H9 (cell line): ENCODE measurements around the gene PNLDC1. TPM values are rescaled to one million over a fixed set of nuclear protein-coding genes. Genes with fewer than 3 reads are reported as not detected.

Experiments used
- DNase-seq: peaks from one replicate; pipeline ENCODE4 v3.0.0-alpha.2; 2017
- H2AFZ ChIP-seq: one replicate; pipeline ENCODE4 v1.6.1; 2013; ENCODE audit warnings: mild to moderate bottlenecking, low read length, control low read depth, moderate library complexity
- H2AK5ac ChIP-seq: 2 replicates; pipeline ENCODE4 v1.6.1; 2013; ENCODE audit warnings: low read length, control low read depth, mixed read lengths; ENCODE audit not compliant: insufficient read length
- H2BK120ac ChIP-seq: one replicate; pipeline ENCODE4 v1.6.1; 2013; ENCODE audit warnings: low read depth, mild to moderate bottlenecking, low read length, control low read depth, inconsistent platforms; ENCODE audit not compliant: poor library complexity, severe bottlenecking
- H2BK12ac ChIP-seq: 2 replicates; pipeline ENCODE4 v1.6.1; 2013; ENCODE audit warnings: low read length, control low read depth, mixed read lengths, low read depth; ENCODE audit not compliant: insufficient read length
- H2BK15ac ChIP-seq: 2 replicates; pipeline ENCODE4 v1.6.1; 2013; ENCODE audit warnings: low read depth, low read length, control low read depth
- H2BK20ac ChIP-seq: one replicate; pipeline ENCODE4 v1.6.1; 2013; ENCODE audit warnings: low read depth, mild to moderate bottlenecking, low read length, control low read depth, inconsistent platforms; ENCODE audit not compliant: poor library complexity, severe bottlenecking
- H2BK5ac ChIP-seq: 2 replicates; pipeline ENCODE4 v1.6.1; 2013; ENCODE audit warnings: low read length, control low read depth, mixed read lengths; ENCODE audit not compliant: insufficient read length
- H3K14ac ChIP-seq: 2 replicates; pipeline ENCODE4 v1.6.1; 2013; ENCODE audit warnings: low read length, control low read depth; ENCODE audit not compliant: insufficient read depth
- H3K18ac ChIP-seq: 2 replicates; pipeline ENCODE4 v1.6.1; 2013; ENCODE audit warnings: low read depth, mild to moderate bottlenecking, mixed read lengths, low read length, control low read depth; ENCODE audit not compliant: insufficient read length
- H3K23ac ChIP-seq: 2 replicates; pipeline ENCODE4 v1.6.1; 2013; ENCODE audit warnings: low read length, control low read depth, mixed read lengths, low read depth; ENCODE audit not compliant: insufficient read length
- H3K23me2 ChIP-seq: 2 replicates; pipeline ENCODE4 v1.6.1; 2013; ENCODE audit warnings: low read depth, mild to moderate bottlenecking, mixed read lengths, low read length, control low read depth; ENCODE audit not compliant: insufficient read length, poor library complexity, severe bottlenecking
- H3K27ac ChIP-seq: 2 replicates; pipeline ENCODE4 v1.5.1; 2013; ENCODE audit warnings: low read length, control low read depth, mixed read lengths, low read depth; ENCODE audit not compliant: insufficient read length
- H3K27me3 ChIP-seq: 2 replicates; pipeline ENCODE4 v1.6.1; 2013; ENCODE audit warnings: low read length, control low read depth, inconsistent platforms; ENCODE audit not compliant: insufficient read depth
- H3K4ac ChIP-seq: 2 replicates; pipeline ENCODE4 v1.6.1; 2013; ENCODE audit warnings: low read depth, mild to moderate bottlenecking, control low read depth, inconsistent platforms, low read length, moderate library complexity
- H3K4me1 ChIP-seq: 2 replicates; pipeline ENCODE4 v1.6.1; 2013; ENCODE audit warnings: low read length, control low read depth, inconsistent platforms; ENCODE audit not compliant: insufficient read depth
- H3K4me2 ChIP-seq: 2 replicates; pipeline ENCODE4 v1.6.1; 2013; ENCODE audit warnings: low read length, control low read depth, mixed read lengths; ENCODE audit not compliant: insufficient read length, insufficient read depth
- H3K56ac ChIP-seq: 2 replicates; pipeline ENCODE4 v1.6.1; 2013; ENCODE audit warnings: low read depth, mild to moderate bottlenecking, mixed read lengths, low read length, control low read depth; ENCODE audit not compliant: insufficient read length
- H3K79me1 ChIP-seq: 2 replicates; pipeline ENCODE4 v1.6.1; 2013; ENCODE audit warnings: low read depth, mild to moderate bottlenecking, moderate library complexity, low read length, control low read depth, inconsistent platforms; ENCODE audit not compliant: insufficient read depth, poor library complexity, severe bottlenecking
- H3K79me2 ChIP-seq: 2 replicates; pipeline ENCODE4 v1.6.1; 2013; ENCODE audit warnings: low read length, control low read depth, inconsistent platforms; ENCODE audit not compliant: insufficient read depth
- H3K9ac ChIP-seq: 2 replicates; pipeline ENCODE4 v1.6.1; 2013; ENCODE audit warnings: low read length, control low read depth, mixed read lengths; ENCODE audit not compliant: insufficient read length; ENCODE audit errors: extremely low read depth
- H3K9me3 ChIP-seq: one replicate; pipeline ENCODE4 v1.6.1; 2013; ENCODE audit warnings: low read depth, low read length, inconsistent platforms; ENCODE audit not compliant: control insufficient read depth
- H3T11ph ChIP-seq: one replicate; pipeline ENCODE4 v1.6.1; 2013; ENCODE audit warnings: mild to moderate bottlenecking, low read length, control low read depth, inconsistent platforms
- H4K20me1 ChIP-seq: one replicate; pipeline ENCODE4 v1.6.1; 2013; ENCODE audit not compliant: control insufficient read depth, insufficient read length, insufficient read depth
- H4K5ac ChIP-seq: 2 replicates; pipeline ENCODE4 v1.6.1; 2013; ENCODE audit warnings: low read depth, mild to moderate bottlenecking, mixed read lengths, low read length, control low read depth; ENCODE audit not compliant: insufficient read length
- H4K8ac ChIP-seq: replicated peaks from 2 replicates; pipeline ENCODE4 v1.6.1; 2013; ENCODE audit warnings: low read length, control low read depth, mixed read lengths, low read depth; ENCODE audit not compliant: insufficient read length
- H4K91ac ChIP-seq: 2 replicates; pipeline ENCODE4 v1.6.1; 2013; ENCODE audit warnings: low read depth, mild to moderate bottlenecking, moderate library complexity, mixed read lengths, low read length, control low read depth; ENCODE audit not compliant: insufficient read length
- H3K27ac Mint-ChIP-seq, 3 experiments: 2 replicates in 2 of 3; 3 replicates in 1 of 3; pipeline ENCODE4 v1.8.0; 2020 to 2021; ENCODE audit warnings: mixed read lengths in 3 of 3, mild to moderate bottlenecking in 1 of 3, moderate library complexity in 1 of 3
- H3K27me3 Mint-ChIP-seq: 2 replicates; pipeline ENCODE4 v1.8.0; 2021; ENCODE audit warnings: low read depth, mild to moderate bottlenecking, moderate library complexity, mixed read lengths
- H3K36me3 Mint-ChIP-seq, 3 experiments: 2 replicates in 2 of 3; 3 replicates in 1 of 3; pipeline ENCODE4 v1.8.0; 2020 to 2021; ENCODE audit warnings: low read depth in 3 of 3, mixed read lengths in 3 of 3; ENCODE audit not compliant: insufficient read depth in 1 of 3
- H3K4me1 Mint-ChIP-seq, 2 experiments: 2 replicates each; pipeline ENCODE4 v1.8.0; 2020; ENCODE audit warnings: mixed read lengths in 2 of 2
- H3K4me3 Mint-ChIP-seq, 2 experiments: 2 replicates in 1 of 2; 3 replicates in 1 of 2; pipeline ENCODE4 v1.8.0; 2020 to 2021; ENCODE audit warnings: mild to moderate bottlenecking in 2 of 2, mixed read lengths in 2 of 2, moderate library complexity in 1 of 2
- H3K9me3 Mint-ChIP-seq, 2 experiments: 2 replicates in 1 of 2; 3 replicates in 1 of 2; pipeline ENCODE4 v1.8.0; 2020; ENCODE audit warnings: mild to moderate bottlenecking in 2 of 2, mixed read lengths in 2 of 2, moderate library complexity in 1 of 2
- CTCF ChIP-seq: fragments of 200-600 bp; sonication (generic); conservative IDR thresholded peaks from 3 replicates; pipeline ENCODE4 v1.8.0; 2021; ENCODE audit warnings: antibody characterized with exemption, mild to moderate bottlenecking
- WGBS: extraction: QIAGEN DNeasy Blood & Tissue Kit; methylation state at CpG from one replicate; pipeline ENCODE4 v1.1.7; 2013; ENCODE audit warnings: missing lambda C conversion rate, low lambda C conversion rate, mixed read lengths; ENCODE audit not compliant: insufficient read length; ENCODE audit errors: extremely low coverage; 5-methylcytosine and 5-hydroxymethylcytosine counted together
- total RNA-seq: library from RNA; stranded (reverse); gene quantifications from 2 replicates; pipeline ENCODE4 v1.2.1, GENCODE V29; 2021

The PNLDC1 gene
- total RNA-seq, 1 experiment from 2014 or later = not detected

- no peaks in the 10 kb centered on the region for H3K79me1 ChIP-seq
- H3K14ac ChIP-seq = no peak overlapping the region
- H3K4ac ChIP-seq = no peak overlapping the region
- H3K4me1 Mint-ChIP-seq = peaks cover 20 to 26% of the 10 kb centered on the region in 2 experiments
- H3K9me3 ChIP-seq = no peaks in the 10 kb centered on the region
- no peak overlapping the region for H2AK5ac ChIP-seq
- H3K9ac ChIP-seq = no peak overlapping the region
- H2AFZ ChIP-seq = no peak overlapping the region
- H4K91ac ChIP-seq = no peak overlapping the region
- no peak overlapping the region for H2BK15ac ChIP-seq
- no peaks in the 10 kb centered on the region for H3K27me3 ChIP-seq
- TF ChIP-seq CTCF = no peak
- no peak overlapping the region for H3K4me3 Mint-ChIP-seq
- H3K4me2 ChIP-seq = no peak overlapping the region
- no peaks in the 10 kb centered on the region for H3K79me2 ChIP-seq
- no peak overlapping the region for H2BK5ac ChIP-seq
- H3K9me3 Mint-ChIP-seq = no peaks in the 10 kb centered on the region; a peak in 1 of 5 replicates
- H3K4me1 ChIP-seq = no peaks in the 10 kb centered on the region
- no peak overlapping the region for H2BK20ac ChIP-seq
- no peaks in the 10 kb centered on the region; the same call in none of the 2 replicates for H3K27me3 Mint-ChIP-seq
- H3K23me2 ChIP-seq = no peaks in the 10 kb centered on the region
- no peaks in the 10 kb centered on the region for H4K20me1 ChIP-seq
- no peak overlapping the region for H3K27ac Mint-ChIP-seq
- no peak overlapping the region for H4K5ac ChIP-seq
- H4K8ac ChIP-seq = no peak overlapping the region
- H3K27ac ChIP-seq = no peak overlapping the region
- H3K56ac ChIP-seq = no peak overlapping the region
- H3K23ac ChIP-seq = no peak overlapping the region
- H3K18ac ChIP-seq = no peak overlapping the region
- no peak overlapping the region for H3T11ph ChIP-seq
- WGBS = no CpG with 5 or more reads among the region's 16 CpGs
- no peak for DNase-seq
- no peak overlapping the region for H2BK120ac ChIP-seq
- H2BK12ac ChIP-seq = no peak overlapping the region
- no peaks in the 10 kb centered on the region; a peak in 1 of 7 replicates for H3K36me3 Mint-ChIP-seq
These were observed 19.0 kb downstream of the PNLDC1 start for GRCh38 chr6:159819098-159819497.
